ENCODE data around the gene FAXC.

The FAXC gene

GRCh38 chr6:99349171-99350141, at the start of gene FAXC:
Gene FAXC, minus strand, starts transcription at chr6:99349674. Its CDS starts 302 bp downstream, at chr6:99349372.
- DNase-seq = peak; percentile 41

DNA sequence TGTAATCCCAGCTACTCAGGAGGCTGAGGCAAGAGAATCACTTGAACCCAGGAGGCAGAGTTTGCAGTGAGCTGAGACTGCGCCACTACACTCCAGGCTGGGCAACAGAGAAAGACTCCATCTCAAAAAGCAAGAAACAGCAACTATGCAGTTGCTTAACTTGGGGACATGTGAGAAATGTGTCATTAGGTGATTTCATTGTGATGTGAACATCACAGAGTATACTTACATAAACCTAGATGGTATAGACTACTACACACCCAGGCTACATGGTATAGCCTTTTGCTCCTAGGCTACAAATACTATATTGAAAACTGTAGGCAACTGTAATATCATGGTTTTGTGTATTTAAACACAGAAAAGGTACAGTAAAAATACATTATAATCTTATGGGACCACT, 47.8 kb upstream of the FAXC start:
- no peak for DNase-seq

- peak; percentile 88 for DNase-seq
Measured at GRCh38 chr6:99393698-99394531, 44.4 kb upstream of the FAXC start, which contains the start of gene COQ3. Gene COQ3, minus strand, starts transcription at chr6:99394195. Its CDS starts 16 bp downstream, at chr6:99394179.

DNA sequence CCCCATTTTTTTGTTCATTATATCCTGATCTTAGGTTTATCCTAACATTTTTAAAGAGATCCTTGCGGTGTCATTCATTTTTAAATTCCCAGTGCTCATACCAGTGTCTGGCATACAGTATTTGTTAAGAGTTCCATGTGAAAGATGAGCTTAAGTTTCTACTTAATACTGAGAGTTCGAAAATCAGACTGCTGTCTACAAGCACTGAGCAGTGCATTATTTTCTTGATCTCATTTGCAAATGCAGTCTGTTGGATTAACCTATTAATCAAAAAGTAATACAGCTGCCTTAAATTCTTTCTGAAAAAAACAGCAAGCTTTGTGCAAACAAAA, 43.9 kb upstream of the FAXC start:
- no peak for DNase-seq

DNA sequence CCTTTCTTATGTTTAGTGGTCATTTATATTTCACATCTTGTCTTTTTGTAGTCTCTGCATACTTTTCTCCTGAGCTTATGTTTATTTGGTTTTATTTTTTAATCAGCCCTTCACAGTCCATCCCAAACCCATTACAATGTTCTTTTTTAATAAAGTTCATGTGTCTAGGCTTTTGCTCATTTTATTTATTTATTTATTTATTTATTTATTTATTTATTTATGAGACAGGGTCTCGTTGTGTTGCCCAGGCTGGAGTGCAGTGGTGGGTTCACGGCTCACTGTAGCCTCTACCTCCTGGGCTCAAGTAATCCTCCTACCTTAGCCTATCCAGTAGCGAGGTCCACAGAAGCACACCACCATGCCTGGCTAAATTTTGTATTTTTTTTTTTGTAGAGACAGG, 41.4 kb upstream of the FAXC start:
- DNase-seq = no peak

DNA sequence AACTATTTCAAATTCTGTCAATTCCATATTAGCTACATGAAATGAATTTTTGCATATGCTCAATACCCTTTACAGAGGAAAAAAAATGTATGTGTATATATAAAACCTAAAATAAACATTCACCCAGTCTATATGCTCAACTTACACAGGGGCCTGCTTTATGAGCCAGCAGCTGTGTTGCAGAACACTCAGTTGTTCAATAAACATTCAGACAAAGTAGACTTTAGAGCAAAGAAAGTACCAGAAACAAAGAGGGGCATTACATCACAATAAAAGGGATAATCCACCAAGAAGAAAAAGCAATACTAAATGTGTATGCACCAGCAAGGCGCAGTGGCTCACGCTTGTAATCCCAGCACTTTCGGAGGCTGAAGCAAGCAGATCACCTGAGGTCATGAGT, 35.0 kb upstream of the FAXC start:
- no peak for DNase-seq

GRCh38 chr6:99378636-99379035, 29.2 kb upstream of the FAXC start:
- DNase-seq = no peak

- DNase-seq = no peak
Measured at GRCh38 chr6:99369533-99369932, 20.1 kb upstream of the FAXC start.

- no peak for DNase-seq
Measured at GRCh38 chr6:99366852-99367251, 17.4 kb upstream of the FAXC start.

- no peak for DNase-seq
Measured at GRCh38 chr6:99364026-99364425, 14.6 kb upstream of the FAXC start.

DNA sequence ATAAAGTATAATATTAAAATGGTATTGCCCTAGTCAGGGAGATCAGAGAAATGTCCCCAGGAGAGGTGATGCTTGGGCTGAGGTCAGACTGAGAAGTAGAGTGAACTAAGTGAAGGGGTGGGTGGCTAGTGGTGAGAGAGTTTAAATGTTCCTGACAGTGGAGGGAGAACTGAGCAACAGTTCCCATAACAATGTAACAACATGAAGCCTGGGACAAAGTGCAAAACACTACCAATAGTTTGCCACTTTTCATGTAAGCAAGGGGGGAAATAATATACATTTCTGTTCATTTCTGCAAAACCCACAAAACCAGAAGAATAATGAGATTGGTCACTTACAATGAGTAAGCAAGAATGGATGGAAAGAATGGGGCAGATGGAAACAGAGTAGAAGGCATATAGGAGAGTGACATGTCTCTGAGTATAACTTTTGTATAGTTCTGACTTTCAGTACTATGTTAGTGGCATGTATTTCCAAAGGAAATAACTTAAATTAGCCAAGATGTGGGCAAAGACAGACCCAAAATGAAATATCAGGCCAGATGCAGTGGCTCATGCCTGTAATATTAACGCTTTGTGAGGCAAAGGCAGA, 13.3 kb upstream of the FAXC start:
- DNase-seq = no peak

- DNase-seq = no peak
Measured at GRCh38 chr6:99359800-99360199, 10.3 kb upstream of the FAXC start.

DNA sequence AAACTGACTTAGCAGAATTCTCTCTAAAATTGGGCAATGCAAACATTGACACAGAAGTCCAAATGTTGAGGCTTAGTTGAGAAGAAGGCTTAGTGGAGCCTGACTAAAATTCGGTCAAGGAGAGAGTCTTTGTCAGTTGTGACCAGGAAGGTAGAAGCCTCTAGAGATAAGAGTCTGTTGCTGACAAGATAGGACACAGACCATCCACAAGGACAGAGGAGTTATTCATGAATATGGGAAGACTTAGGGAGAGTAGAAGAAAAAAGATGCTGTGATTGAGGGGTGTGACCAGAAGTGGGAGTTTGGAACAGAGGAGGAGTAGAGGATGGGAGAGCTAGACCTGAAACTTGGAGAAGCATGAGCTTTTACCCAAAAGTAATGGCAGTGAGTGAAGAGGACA, 7.2 kb upstream of the FAXC start:
- no peak for DNase-seq

GRCh38 chr6:99354983-99355382, 5.5 kb upstream of the FAXC start:
- DNase-seq = no peak

DNA sequence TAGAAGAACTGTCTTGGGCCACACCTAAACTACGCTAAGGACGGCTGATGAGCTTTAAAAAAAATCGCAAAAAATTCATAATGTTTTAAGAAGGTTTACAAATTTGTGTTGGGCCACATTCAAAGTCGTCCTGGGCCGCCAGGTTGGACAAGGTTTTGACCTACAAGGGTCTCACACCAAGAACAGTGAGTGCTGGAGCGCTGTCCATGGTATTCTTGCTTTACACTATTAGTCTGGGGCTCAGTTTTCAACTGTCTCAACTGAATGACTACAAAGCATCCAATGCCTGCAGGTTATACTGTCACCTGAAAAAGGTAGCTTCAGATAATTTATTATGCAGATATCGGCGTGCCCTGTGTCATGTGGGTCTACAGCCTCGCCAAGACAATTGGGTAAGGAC, 3.7 kb upstream of the FAXC start:
- no peak for DNase-seq

DNA sequence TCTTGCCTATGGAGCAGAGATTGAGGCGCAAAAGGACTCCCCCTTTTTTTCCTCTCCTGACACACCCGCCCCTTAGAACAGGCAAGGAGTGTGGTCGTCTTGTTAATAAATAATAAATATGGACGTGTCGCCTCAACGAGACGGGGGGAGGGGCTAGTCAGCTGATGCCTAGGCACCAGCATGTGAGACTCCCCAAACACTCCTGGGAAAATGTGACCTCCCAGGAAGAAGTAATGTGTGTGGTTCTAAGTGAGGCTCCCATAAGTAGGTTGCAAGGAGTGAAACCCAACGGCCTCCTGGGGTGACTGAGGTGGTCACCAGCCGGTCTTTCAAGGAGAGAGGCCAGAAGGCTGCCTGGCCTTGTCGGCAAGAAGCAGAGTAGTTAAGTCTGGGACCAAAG, 1.1 kb upstream of the FAXC start:
- no peak for DNase-seq

GRCh38 chr6:99348288-99349170, 945 bp downstream of the FAXC start:
- DNase-seq = no peak

DNA sequence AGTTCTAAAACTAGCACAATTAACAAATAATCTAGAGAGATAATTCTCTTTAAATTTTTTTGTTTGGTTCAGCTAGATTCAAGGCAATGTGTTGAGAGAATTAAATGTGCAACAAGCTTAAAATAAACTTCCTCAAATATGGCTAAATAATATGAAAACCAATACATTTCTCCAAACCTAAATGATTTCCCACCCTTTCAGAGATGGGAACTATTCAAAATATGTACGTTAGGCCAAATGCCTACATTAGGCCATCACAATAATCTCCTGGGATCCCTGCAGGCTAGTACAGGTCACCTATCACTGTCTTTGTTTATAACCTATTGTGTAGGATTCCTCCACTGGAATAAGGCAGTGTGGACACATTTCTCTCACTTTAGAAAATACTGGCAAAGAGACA, 1.7 kb downstream of the FAXC start:
- DNase-seq = no peak

DNA sequence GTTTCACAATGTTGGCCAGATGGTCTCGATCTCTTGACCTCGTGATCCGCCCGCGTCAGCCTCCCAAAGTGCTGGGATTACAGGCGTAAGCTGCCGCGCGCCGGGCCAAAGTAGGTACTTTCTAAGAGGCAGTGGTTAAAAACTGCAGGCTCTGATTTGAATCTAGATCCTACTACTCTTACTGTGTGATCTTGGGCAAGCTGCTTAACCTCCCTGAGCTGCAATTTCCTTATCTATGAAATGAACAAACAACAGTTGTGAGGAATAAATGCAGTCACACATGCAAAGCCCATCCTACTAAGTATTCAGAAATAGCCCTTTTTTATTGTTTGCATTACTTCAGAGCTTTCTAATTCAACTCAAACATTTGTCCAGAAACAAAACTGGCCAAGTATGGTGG, 2.9 kb downstream of the FAXC start:
- no peak for DNase-seq

GRCh38 chr6:99345164-99345563, 4.3 kb downstream of the FAXC start:
- DNase-seq = no peak

- DNase-seq = no peak
Measured at GRCh38 chr6:99344289-99344688, 5.2 kb downstream of the FAXC start.

DNA sequence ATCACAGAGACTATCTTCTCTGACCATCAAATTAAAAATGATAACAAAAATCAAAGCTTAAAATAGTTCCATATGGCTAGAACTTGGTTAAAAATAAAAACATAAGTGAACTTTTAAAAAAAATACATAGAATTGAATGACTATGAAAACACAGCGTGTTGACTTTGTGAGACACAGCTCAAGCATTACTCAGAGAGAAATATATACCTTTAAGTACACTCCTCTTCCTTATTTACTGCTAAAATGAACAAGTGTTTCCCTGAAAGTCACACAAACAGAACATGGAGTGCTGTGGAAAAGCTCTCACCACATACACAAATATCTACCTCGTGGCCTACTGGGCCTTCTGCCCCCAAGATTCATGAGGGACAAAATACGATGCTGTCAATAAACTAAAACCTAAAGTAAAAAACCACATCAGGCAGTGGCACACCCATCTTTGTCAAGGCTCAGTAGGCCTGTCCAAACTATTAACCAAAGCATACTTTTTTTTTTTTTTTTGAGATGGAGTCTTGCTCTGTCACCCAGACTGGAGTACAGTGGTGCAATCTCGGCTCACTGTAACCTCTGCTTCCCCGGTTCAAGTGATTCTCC, 7.5 kb downstream of the FAXC start:
- DNase-seq = no peak
